Measurements from ENCODE around the gene SLC16A9. TPM values are rescaled to one million over a fixed set of nuclear protein-coding genes. Genes with fewer than 3 reads are reported as not detected.

SLC16A9 gene
- total RNA-seq, 1 experiment from 2014 or later, result 4.1 TPM

- Histone ChIP-seq H3K4me2 (ENCODE audit: insufficient read depth, insufficient read length, low read length) (no peak overlapping the region), H3K56ac (ENCODE audit: insufficient read length, low read depth, low read length) (no peak overlapping the region), H3K23me2 (ENCODE audit: insufficient read length, low read depth, low read length, poor library complexity, severe bottlenecking) (no peaks in the 10 kb centered on the region), H3K4me1 (ENCODE audit: insufficient read depth, low read length) (no peaks in the 10 kb centered on the region), H4K20me1 (ENCODE audit: control insufficient read depth, insufficient read depth, insufficient read length) (no peaks in the 10 kb centered on the region), H3K18ac (ENCODE audit: insufficient read length, low read depth, low read length) (no peak overlapping the region), H3T11ph (ENCODE audit: low read length) (no peak overlapping the region), H3K79me2 (ENCODE audit: insufficient read depth, low read length) (no peaks in the 10 kb centered on the region), H2BK15ac (ENCODE audit: low read depth, low read length) (no peak overlapping the region), H2AK5ac (ENCODE audit: insufficient read length, low read length) (no peak overlapping the region), H2BK20ac (ENCODE audit: low read depth, low read length, poor library complexity, severe bottlenecking) (no peak overlapping the region), H3K4ac (ENCODE audit: low read depth, low read length) (no peak overlapping the region), H2BK5ac (ENCODE audit: insufficient read length, low read length) (no peak overlapping the region), H3K27me3 (ENCODE audit: insufficient read depth, low read length) (no peaks in the 10 kb centered on the region), H3K9me3 (ENCODE audit: control insufficient read depth, low read depth, low read length) (no peaks in the 10 kb centered on the region), H4K8ac (replicated peaks; ENCODE audit: insufficient read length, low read depth, low read length) (no peak overlapping the region), H2BK12ac (ENCODE audit: insufficient read length, low read depth, low read length) (no peak overlapping the region), H2AFZ (ENCODE audit: low read length) (no peak overlapping the region), H3K23ac (ENCODE audit: insufficient read length, low read depth, low read length) (no peak overlapping the region), H3K79me1 (ENCODE audit: insufficient read depth, low read depth, low read length, poor library complexity, severe bottlenecking) (no peaks in the 10 kb centered on the region), H4K91ac (ENCODE audit: insufficient read length, low read depth, low read length) (no peak overlapping the region), H4K5ac (ENCODE audit: insufficient read length, low read depth, low read length) (no peak overlapping the region), H3K9ac (ENCODE audit: extremely low read depth, insufficient read length, low read length) (no peak overlapping the region), H2BK120ac (ENCODE audit: low read depth, low read length, poor library complexity, severe bottlenecking) (no peak overlapping the region), H3K27ac (ENCODE audit: insufficient read length, low read depth, low read length) (no peak overlapping the region), H3K14ac (ENCODE audit: insufficient read depth, low read length) (no peak overlapping the region)
- no peaks in the 10 kb centered on the region; a peak in 1 of 7 replicates for H3K36me3 Mint-ChIP-seq (ENCODE audit: insufficient read depth in 1 of 3, low read depth in 3 of 3)
- no peak overlapping the region for H3K4me3 Mint-ChIP-seq
- no peak for DNase-seq
- no peaks in the 10 kb centered on the region; the same call in none of the 2 replicates for H3K27me3 Mint-ChIP-seq (ENCODE audit: low read depth)
- H3K27ac Mint-ChIP-seq, result no peak overlapping the region
- H3K4me1 Mint-ChIP-seq, result peaks cover 0 to 4% of the 10 kb centered on the region in 2 experiments; a peak in 2 of 4 replicates
- TF ChIP-seq CTCF (conservative IDR thresholded peaks at IDR 0.05), result no peak
- no peaks in the 10 kb centered on the region; a peak in 1 of 5 replicates for H3K9me3 Mint-ChIP-seq
- WGBS (ENCODE audit: extremely low coverage, insufficient read length, low lambda C conversion rate), result no CpG with 5 or more reads among the region's 1 CpG
These were observed 103.1 kb downstream of the SLC16A9 start for GRCh38 chr10:59606551-59606961.

Measured in H9 (cell line).